H1 (cell line): ENCODE data around the gene RIPK4. TPM values are rescaled to one million over a fixed set of nuclear protein-coding genes. Genes with fewer than 3 reads are reported as not detected.

Experiments used
- CTCF ChIA-PET: fragments of 300-600 bp; sonication (Branson Sonifier 250); formaldehyde crosslinking; loops from one replicate; lab custom pipeline; 2021; ENCODE audit not compliant: partially characterized antibody; lab: Charles Lee
- POLR2A ChIA-PET: fragments of 300-600 bp; sonication (Branson Sonifier 250); formaldehyde crosslinking; loops from one replicate; lab custom pipeline; 2021; ENCODE audit warnings: inconsistent platforms; ENCODE audit not compliant: partially characterized antibody; lab: Charles Lee
- DNase-seq, 2 experiments: peaks; one replicate each; pipeline versions ENCODE4 v3.0.0 to v3.0.0-alpha.2; 2010 to 2022; ENCODE audit warnings: low spot score in 2 of 2, low read depth in 1 of 2, mixed read lengths in 1 of 2
- FAIRE-seq: peaks from 2 replicates; lab custom pipeline; 2011; peaks lifted over from hg19 to GRCh38; lab: Jason Lieb, UNC
- H2AFZ ChIP-seq: 2 replicates; pipeline ENCODE4 v1.8.1; 2012; ENCODE audit warnings: low read length, inconsistent platforms
- H2AK5ac ChIP-seq: 2 replicates; pipeline ENCODE4 v1.6.1; 2013; ENCODE audit warnings: low read depth, low read length
- H2BK120ac ChIP-seq: replicated peaks from 2 replicates; pipeline ENCODE3; 2013; ENCODE audit warnings: low read depth, low read length, inconsistent platforms
- H2BK12ac ChIP-seq: 2 replicates; pipeline ENCODE4 v1.6.1; 2013; ENCODE audit warnings: low read depth, low read length
- H2BK15ac ChIP-seq: 2 replicates; pipeline ENCODE4 v1.6.1; 2013; ENCODE audit warnings: low read length
- H2BK20ac ChIP-seq: 2 replicates; pipeline ENCODE4 v1.6.1; 2013; ENCODE audit warnings: low read length
- H2BK5ac ChIP-seq: 2 replicates; pipeline ENCODE4 v1.6.1; 2013; ENCODE audit warnings: low read depth, low read length
- H3K14ac ChIP-seq: 2 replicates; pipeline ENCODE4 v1.6.1; 2013; ENCODE audit warnings: inconsistent platforms; ENCODE audit not compliant: insufficient read length
- H3K18ac ChIP-seq: 2 replicates; pipeline ENCODE4 v1.6.1; 2013; ENCODE audit warnings: low read length; ENCODE audit errors: extremely low read depth
- H3K23ac ChIP-seq: 2 replicates; pipeline ENCODE4 v1.6.1; 2013; ENCODE audit warnings: inconsistent platforms; ENCODE audit not compliant: insufficient read length
- H3K23me2 ChIP-seq: 2 replicates; pipeline ENCODE4 v1.6.1; 2013; ENCODE audit warnings: low read depth, low read length
- H3K27ac ChIP-seq: 2 replicates; pipeline ENCODE4 v1.6.1; 2011; ENCODE audit warnings: low read depth, low read length, inconsistent platforms
- H3K27me3 ChIP-seq, 4 experiments: replicated peaks in 1 of 4; 1 replicate in 1 of 4; 2 replicates in 3 of 4; pipeline versions ENCODE4 v1.6.1 to v1.8.1; 2011 to 2013; ENCODE audit warnings: low read length in 3 of 4, mild to moderate bottlenecking in 3 of 4, inconsistent platforms in 2 of 4, mixed read lengths in 2 of 4, moderate library complexity in 1 of 4; ENCODE audit not compliant: control insufficient read depth in 3 of 4, insufficient read depth in 3 of 4; ENCODE audit errors: extremely low read depth in 1 of 4
- H3K36me3 ChIP-seq, 4 experiments: 2 replicates each; pipeline versions ENCODE4 v1.6.1 to v1.8.1; 2011 to 2013; ENCODE audit warnings: mild to moderate bottlenecking in 4 of 4, low read length in 3 of 4, moderate library complexity in 2 of 4, control low read depth in 1 of 4, inconsistent platforms in 1 of 4; ENCODE audit not compliant: insufficient read depth in 4 of 4, control insufficient read depth in 2 of 4
- H3K4ac ChIP-seq: replicated peaks from 2 replicates; pipeline ENCODE3; 2013; ENCODE audit warnings: low read length, low read depth, mixed read lengths, inconsistent platforms; ENCODE audit not compliant: insufficient read length
- H3K4me1 ChIP-seq, 4 experiments: replicated peaks in 1 of 4; 1 replicate in 1 of 4; 2 replicates in 3 of 4; pipeline versions ENCODE4 v1.6.1 to v1.8.1; 2011 to 2013; ENCODE audit warnings: low read length in 3 of 4, inconsistent platforms in 2 of 4, mixed read lengths in 1 of 4; ENCODE audit not compliant: insufficient read depth in 4 of 4, control insufficient read depth in 3 of 4
- H3K4me2 ChIP-seq, 2 experiments: 2 replicates each; pipeline versions ENCODE4 v1.6.1 to v1.8.1; 2011 to 2013; ENCODE audit warnings: low read depth in 2 of 2, low read length in 2 of 2, control low read depth in 1 of 2, inconsistent platforms in 1 of 2, mild to moderate bottlenecking in 1 of 2; ENCODE audit not compliant: insufficient read depth in 1 of 2
- H3K4me3 ChIP-seq, 4 experiments: fragments of 200-600, 300-600 bp in 1 of 4; sonication (generic), shearing (Covaris generic), sonication (Bioruptor Twin) in 1 of 4; 2 replicates each; pipeline versions ENCODE4 v1.5.1 to v1.8.1; 2011 to 2016; ENCODE audit warnings: low read length in 4 of 4, low read depth in 3 of 4, control low read depth in 2 of 4, inconsistent platforms in 2 of 4, mild to moderate bottlenecking in 2 of 4, mixed read lengths in 1 of 4, moderate library complexity in 1 of 4; ENCODE audit not compliant: insufficient read depth in 2 of 4; ENCODE audit errors: extremely low read depth in 1 of 4
- H3K56ac ChIP-seq: replicated peaks from 2 replicates; pipeline ENCODE3; 2013; ENCODE audit warnings: low read depth, mild to moderate bottlenecking, mixed read lengths, low read length, inconsistent platforms; ENCODE audit not compliant: insufficient read length
- H3K79me1 ChIP-seq: 2 replicates; pipeline ENCODE4 v1.6.1; 2013; ENCODE audit warnings: low read depth, low read length, control low read depth
- H3K79me2 ChIP-seq, 2 experiments: 2 replicates each; pipeline versions ENCODE4 v1.6.1 to v1.8.1; 2012 to 2013; ENCODE audit warnings: low read length in 2 of 2, mild to moderate bottlenecking in 2 of 2, inconsistent platforms in 1 of 2; ENCODE audit not compliant: insufficient read depth in 2 of 2, control insufficient read depth in 1 of 2
- H3K9ac ChIP-seq, 4 experiments: replicated peaks in 1 of 4; 1 replicate in 1 of 4; 2 replicates in 3 of 4; pipeline versions ENCODE4 v1.6.1 to v1.8.1; 2011 to 2013; ENCODE audit warnings: low read depth in 3 of 4, low read length in 3 of 4, control low read depth in 2 of 4, mild to moderate bottlenecking in 2 of 4, moderate library complexity in 2 of 4, inconsistent platforms in 1 of 4; ENCODE audit errors: extremely low read depth in 1 of 4
- H3K9me3 ChIP-seq, 2 experiments: 2 replicates each; pipeline versions ENCODE4 v1.6.1 to v1.8.1; 2012 to 2013; ENCODE audit warnings: mild to moderate bottlenecking in 2 of 2, moderate library complexity in 2 of 2, control low read depth in 1 of 2, inconsistent platforms in 1 of 2, low read depth in 1 of 2, low read length in 1 of 2, mixed read lengths in 1 of 2; ENCODE audit not compliant: insufficient read depth in 2 of 2
- H4K20me1 ChIP-seq, 2 experiments: replicated peaks in 1 of 2; 2 replicates each; pipeline versions ENCODE3 to v1.8.1; 2011 to 2013; ENCODE audit warnings: inconsistent platforms in 2 of 2, low read length in 2 of 2, mild to moderate bottlenecking in 1 of 2; ENCODE audit not compliant: insufficient read depth in 2 of 2, control insufficient read depth in 1 of 2
- H4K5ac ChIP-seq: 2 replicates; pipeline ENCODE4 v1.6.1; 2013; ENCODE audit warnings: low read length, low read depth, mixed read lengths, inconsistent platforms; ENCODE audit not compliant: insufficient read length
- H4K8ac ChIP-seq: 2 replicates; pipeline ENCODE4 v1.8.0; 2013; ENCODE audit warnings: mild to moderate bottlenecking, moderate library complexity, low read length, inconsistent platforms; ENCODE audit not compliant: insufficient read depth; ENCODE audit errors: extremely low read depth
- H4K91ac ChIP-seq: replicated peaks from 2 replicates; pipeline ENCODE3; 2013; ENCODE audit warnings: low read length, mixed read lengths, inconsistent platforms; ENCODE audit not compliant: insufficient read length
- CBX5 ChIP-seq: fragments of 300-800, 300-1000 bp; sonication (generic); IDR thresholded peaks from 2 replicates; pipeline ENCODE4 v1.7.1; 2016; ENCODE audit warnings: antibody characterized with exemption, low read length, low read depth
- EGR1 ChIP-seq: IDR thresholded peaks from 2 replicates; pipeline ENCODE4 v1.6.1; 2011; ENCODE audit warnings: low read depth, low read length, borderline replicate concordance
- MAX ChIP-seq: IDR thresholded peaks from 2 replicates; pipeline ENCODE4 v1.6.1; 2012; ENCODE audit warnings: inconsistent platforms
- RBBP5 ChIP-seq: IDR thresholded peaks from 2 replicates; pipeline ENCODE4 v1.7.1; 2012; ENCODE audit warnings: low read depth, mild to moderate bottlenecking, inconsistent platforms, low read length, moderate library complexity, borderline replicate concordance
- RFX5 ChIP-seq: IDR thresholded peaks from 2 replicates; pipeline ENCODE4 v1.6.1; 2011; ENCODE audit warnings: low read depth, low read length, improper control_type of control experiment, borderline replicate concordance
- RXRA ChIP-seq: IDR thresholded peaks from 2 replicates; pipeline ENCODE4 v1.6.1; 2011; ENCODE audit warnings: low read depth, mild to moderate bottlenecking, low read length, moderate library complexity; ENCODE audit not compliant: insufficient read depth
- SIRT6 ChIP-seq: IDR thresholded peaks from one replicate; pipeline ENCODE4 v1.7.1; 2012; ENCODE audit warnings: low read length, inconsistent platforms
- TBP ChIP-seq: IDR thresholded peaks from 2 replicates; pipeline ENCODE4 v1.6.1; 2011; ENCODE audit warnings: low read depth, low read length, improper control_type of control experiment
- TCF12 ChIP-seq: IDR thresholded peaks from 2 replicates; pipeline ENCODE4 v1.6.1; 2011; ENCODE audit warnings: low read depth, mild to moderate bottlenecking, low read length
- WGBS, 2 experiments: shearing (Covaris generic) in 1 of 2; methylation state at CpG; one replicate each; pipeline versions ENCODE4 v1.1.6 to v1.1.7; 2013 to 2015; ENCODE audit warnings: low lambda C conversion rate in 2 of 2, mixed read lengths in 2 of 2, inconsistent platforms in 1 of 2, low coverage in 1 of 2, missing lambda C conversion rate in 1 of 2; ENCODE audit not compliant: insufficient replicate concordance in 2 of 2, insufficient coverage in 1 of 2, insufficient read length in 1 of 2; ENCODE audit errors: extremely low coverage in 1 of 2, missing lambda C conversion rate in 1 of 2; 5-methylcytosine and 5-hydroxymethylcytosine counted together
- polyA plus RNA-seq, 7 experiments: library from polyadenylated mRNA; depleted of rRNA in 3 of 7; stranded (reverse) in 5 of 7; unstranded in 2 of 7; fragments of >200 nt in 5 of 7; fragments of 200-250 nt in 2 of 7; gene quantifications; 1 replicate in 5 of 7; 2 replicates in 1 of 7; 4 replicates in 1 of 7; pipeline versions ENCODE4 v1.2.1 to v1.2.3, GENCODE V29; 2011 to 2013; ENCODE audit warnings: missing spikeins in 2 of 7, mixed read lengths in 2 of 7
- total RNA-seq: library from RNA; stranded (reverse); fragmentation: NEBNext Ultra II Directional; extraction: Animal tissue kit (Norgen Biotek cat#: 25700); gene quantifications from 2 replicates; pipeline ENCODE4 v1.2.1, GENCODE V29; 2021
- TF ChIP-seq, protein P1 (sequence below), 3 experiments: IDR thresholded peaks; 1 replicate in 2 of 3; 2 replicates in 1 of 3; pipeline versions ENCODE4 v1.5.1 to v1.6.1; 2011; ENCODE audit warnings: low read length in 3 of 3, mild to moderate bottlenecking in 3 of 3, inconsistent platforms in 2 of 3, low read depth in 1 of 3, moderate library complexity in 1 of 3; ENCODE audit not compliant: insufficient read depth in 1 of 3; ENCODE audit errors: control extremely low read depth in 1 of 3

The RIPK4 gene
- total and polyA plus RNA-seq, 2 of the 8 experiments (the other 6 are each of a cell fraction or from before 2014, with no cell fraction given), result 2.7 to 5.6 TPM

GRCh38 chr21:41701749-41702148, 65.1 kb downstream of the RIPK4 start:
- Histone ChIP-seq H3K23me2 (peaks cover 2% of the 10 kb centered on the region; the same call in 1 of the 2 replicates), H3K4ac (no peak overlapping the region), H3K4me2 (no peak overlapping the region), H3K23ac (no peak overlapping the region), H3K56ac (no peak overlapping the region), H3K9ac (no peak overlapping the region), H2AK5ac (no peak overlapping the region), H4K8ac (no peak overlapping the region), H2BK15ac (no peak overlapping the region), H2BK20ac (no peak overlapping the region), H4K20me1 (no peaks in the 10 kb centered on the region), H3K36me3 (no peaks in the 10 kb centered on the region), H4K91ac (no peak overlapping the region), H3K14ac (no peak overlapping the region), H2AFZ (no peak overlapping the region), H4K5ac (no peak overlapping the region), H3K79me2 (no peaks in the 10 kb centered on the region), H3K9me3 (no peaks in the 10 kb centered on the region; a peak in 1 of 4 replicates), H3K27ac (no peak overlapping the region), H2BK5ac (no peak overlapping the region), H3K4me1 (peaks cover 0 to 7% (median 0%) of the 10 kb centered on the region in 4 experiments; a peak in 1 of 7 replicates), H3K18ac (no peak overlapping the region), H3K4me3 (no peak overlapping the region), H3K79me1 (no peaks in the 10 kb centered on the region), H2BK12ac (no peak overlapping the region), H3K27me3 (no peaks in the 10 kb centered on the region; a peak in 1 of 7 replicates), H2BK120ac (no peak overlapping the region)
- FAIRE-seq (no peak), DNase-seq (no peak)
- POLR2A ChIA-PET, result no interaction called here
- 91% methylated on average over 10 of the region's 10 CpGs; no CpG with 5 or more reads in 1 of the 2 experiments for WGBS, 2 experiments
- CTCF ChIA-PET, result no interaction called here
- TF ChIP-seq TBP (no peak), SIRT6 (no peak), TCF12 (no peak), EGR1 (no peak), MAX (no peak), CBX5 (no peak), RFX5 (no peak), RXRA (no peak), RBBP5 (no peak)
- TF ChIP-seq, protein P1, sequence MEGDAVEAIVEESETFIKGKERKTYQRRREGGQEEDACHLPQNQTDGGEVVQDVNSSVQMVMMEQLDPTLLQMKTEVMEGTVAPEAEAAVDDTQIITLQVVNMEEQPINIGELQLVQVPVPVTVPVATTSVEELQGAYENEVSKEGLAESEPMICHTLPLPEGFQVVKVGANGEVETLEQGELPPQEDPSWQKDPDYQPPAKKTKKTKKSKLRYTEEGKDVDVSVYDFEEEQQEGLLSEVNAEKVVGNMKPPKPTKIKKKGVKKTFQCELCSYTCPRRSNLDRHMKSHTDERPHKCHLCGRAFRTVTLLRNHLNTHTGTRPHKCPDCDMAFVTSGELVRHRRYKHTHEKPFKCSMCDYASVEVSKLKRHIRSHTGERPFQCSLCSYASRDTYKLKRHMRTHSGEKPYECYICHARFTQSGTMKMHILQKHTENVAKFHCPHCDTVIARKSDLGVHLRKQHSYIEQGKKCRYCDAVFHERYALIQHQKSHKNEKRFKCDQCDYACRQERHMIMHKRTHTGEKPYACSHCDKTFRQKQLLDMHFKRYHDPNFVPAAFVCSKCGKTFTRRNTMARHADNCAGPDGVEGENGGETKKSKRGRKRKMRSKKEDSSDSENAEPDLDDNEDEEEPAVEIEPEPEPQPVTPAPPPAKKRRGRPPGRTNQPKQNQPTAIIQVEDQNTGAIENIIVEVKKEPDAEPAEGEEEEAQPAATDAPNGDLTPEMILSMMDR (IDR thresholded peaks at IDR 0.05; ENCODE audit: control extremely low read depth in 1 of 3, insufficient read depth in 1 of 3, low read depth in 1 of 3, low read length in 3 of 3), result no peak
